GM18870 (cell line): ENCODE data around the gene GIMAP4.
A peak's percentile ranks its signal among the peaks of the same experiment; 100 is the strongest.
"Not testable (repeated sequence)": the region's sequence is repeated elsewhere in the genome, so short reads cannot be mapped to it uniquely, and the experiment has no call there.

Source experiments
- ATAC-seq: cut with Tn5 transposase; IDR thresholded peaks from one replicate; pipeline ENCODE4 v1.9.1; 2021; ENCODE audit warnings: moderate library complexity; ENCODE audit not compliant: unreplicated experiment

Gene GIMAP4

GRCh38 chr7:150579979-150580637 lies 12.9 kb downstream of the GIMAP4 start:
- not testable (repeated sequence) for ATAC-seq

GRCh38 chr7:150580638-150581394 lies 13.6 kb downstream of the GIMAP4 start:
- no peak for ATAC-seq

GRCh38 chr7:150585199-150585598 lies 18.0 kb downstream of the GIMAP4 start:
- ATAC-seq: no peak

- no peak for ATAC-seq
Observed at GRCh38 chr7:150586068-150586784, 19.0 kb downstream of the GIMAP4 start.

- ATAC-seq: no peak
Observed at GRCh38 chr7:150586785-150587152, 19.6 kb downstream of the GIMAP4 start.

- no peak for ATAC-seq
Observed at GRCh38 chr7:150587551-150587950, 20.4 kb downstream of the GIMAP4 start.

GRCh38 chr7:150594805-150595204 lies 27.6 kb downstream of the GIMAP4 start:
- ATAC-seq: no peak

GRCh38 chr7:150595361-150595760 lies 28.2 kb downstream of the GIMAP4 start:
- ATAC-seq: no peak

- not testable (repeated sequence) for ATAC-seq
Observed at GRCh38 chr7:150603600-150603999, 36.4 kb downstream of the GIMAP4 start.

GRCh38 chr7:150610233-150610632 lies 43.0 kb downstream of the GIMAP4 start:
- ATAC-seq: no peak

- ATAC-seq: no peak
Observed at GRCh38 chr7:150612925-150613324, 45.7 kb downstream of the GIMAP4 start.

- ATAC-seq: no peak
Observed at GRCh38 chr7:150613880-150614279, 46.7 kb downstream of the GIMAP4 start.

- not testable (repeated sequence) for ATAC-seq
Observed at GRCh38 chr7:150614426-150614825, 47.2 kb downstream of the GIMAP4 start.

GRCh38 chr7:150615221-150615755 lies 48.1 kb downstream of the GIMAP4 start:
- not testable (repeated sequence) for ATAC-seq

GRCh38 chr7:150620061-150620460 lies 52.9 kb downstream of the GIMAP4 start:
- no peak for ATAC-seq

GRCh38 chr7:150620617-150621371 lies 53.6 kb downstream of the GIMAP4 start:
- peak; percentile 58 for ATAC-seq

GRCh38 chr7:150621376-150621775 lies 54.2 kb downstream of the GIMAP4 start:
- peak; percentile 31 for ATAC-seq
